HCT116 (cell line): Measurements from ENCODE around the gene PCDHB2. TPM values are rescaled to one million over a fixed set of nuclear protein-coding genes. Genes with fewer than 3 reads are reported as not detected.

Source experiments
- ATAC-seq: fragments of 200-7000 bp; cut with Tn5 transposase; 2 replicates; pipeline ENCODE4 v1.9.1; 2020; ENCODE audit warnings: mild to moderate bottlenecking, moderate library complexity
- BruUV-seq: library from RNA; stranded (reverse); fragments of 400-500 nt; replicated peaks from 2 replicates; lab custom pipeline; 2021; lab: Mats Ljungman, UMichigan
- CTCF ChIA-PET: fragments of 300-600 bp; sonication (Branson Sonifier 250); formaldehyde crosslinking; loops from one replicate; lab custom pipeline; 2021; ENCODE audit warnings: antibody characterized with exemption; lab: Charles Lee
- POLR2A ChIA-PET: fragments of 300-600, 350-600 bp; sonication (Branson Sonifier 250); formaldehyde crosslinking; loops from one replicate; lab custom pipeline; 2021; ENCODE audit warnings: antibody characterized with exemption; lab: Charles Lee
- RAD21 ChIA-PET, 2 experiments: fragments of 300-600 bp; sonication (Branson Sonifier 250); formaldehyde crosslinking; loops; one replicate each; lab custom pipeline; 2023; ENCODE audit warnings: low total read pairs in 2 of 2; ENCODE audit not compliant: uncharacterized antibody in 2 of 2, unreplicated experiment in 2 of 2, low non-redundant PET in 1 of 2; lab: Charles Lee
- DNase-seq: peaks from one replicate; pipeline ENCODE4 v3.0.0-alpha.2; 2010; ENCODE audit warnings: low read depth, low spot score
- H2AFZ ChIP-seq: fragments of 200-600 bp; shearing (Covaris generic), sonication (generic); 2 replicates; pipeline ENCODE4 v1.6.1; 2017; ENCODE audit warnings: low read depth, mixed run types, mixed read lengths, antibody characterized with exemption, low read length; ENCODE audit not compliant: poor library complexity, severe bottlenecking
- H3K27ac ChIP-seq: 2 replicates; pipeline ENCODE4 v1.5.1; 2012; ENCODE audit warnings: low read depth, low read length
- H3K27me3 ChIP-seq: fragments of 200-600 bp; sonication (generic); 2 replicates; pipeline ENCODE4 v1.6.1; 2016; ENCODE audit warnings: mixed run types, low read length, mixed read lengths; ENCODE audit not compliant: insufficient read depth
- H3K36me3 ChIP-seq, 2 experiments: fragments of 200-500 bp in 1 of 2; fragments of 200-600 bp in 1 of 2; sonication (Bioruptor generic) in 1 of 2; sonication (generic) in 1 of 2; 2 replicates each; pipeline versions ENCODE4 v1.5.1 to v1.6.1; 2014 to 2016; ENCODE audit warnings: low read length in 2 of 2, inconsistent platforms in 1 of 2, mixed read lengths in 1 of 2, mixed run types in 1 of 2; ENCODE audit not compliant: insufficient read depth in 2 of 2, control insufficient read depth in 1 of 2
- H3K4me1 ChIP-seq, 2 experiments: fragments of 200-600 bp in 1 of 2; sonication (generic) in 1 of 2; 2 replicates each; pipeline versions ENCODE4 v1.5.1 to v1.6.1; 2012 to 2017; ENCODE audit warnings: low read length in 2 of 2, inconsistent platforms in 1 of 2, mild to moderate bottlenecking in 1 of 2, mixed read lengths in 1 of 2, mixed run types in 1 of 2, moderate library complexity in 1 of 2; ENCODE audit not compliant: insufficient read depth in 2 of 2, control insufficient read depth in 1 of 2
- H3K4me2 ChIP-seq: fragments of 200-600 bp; sonication (generic); 2 replicates; pipeline ENCODE4 v1.6.1; 2017; ENCODE audit warnings: mixed run types, low read length, mixed read lengths
- H3K4me3 ChIP-seq, 2 experiments: fragments of 200-600 bp in 1 of 2; sonication (generic) in 1 of 2; replicated peaks in 1 of 2; 2 replicates each; pipeline ENCODE4 v1.5.1; 2011 to 2016; ENCODE audit warnings: low read length in 2 of 2, control low read depth in 1 of 2, low read depth in 1 of 2, mild to moderate bottlenecking in 1 of 2, mixed read lengths in 1 of 2, mixed run types in 1 of 2
- H3K79me2 ChIP-seq: fragments of 200-600 bp; sonication (generic); 2 replicates; pipeline ENCODE4 v1.6.1; 2017; ENCODE audit warnings: mild to moderate bottlenecking, mixed run types, low read length, moderate library complexity, mixed read lengths; ENCODE audit not compliant: insufficient read depth
- H3K9ac ChIP-seq: fragments of 200-600 bp; sonication (generic); 2 replicates; pipeline ENCODE4 v1.6.1; 2016; ENCODE audit warnings: low read length, mixed read lengths
- H3K9me2 ChIP-seq: fragments of 200-600 bp; sonication (generic), shearing (Covaris generic); 2 replicates; pipeline ENCODE4 v1.6.1; 2017; ENCODE audit warnings: mixed run types, mild to moderate bottlenecking, moderate library complexity; ENCODE audit not compliant: insufficient read depth
- H3K9me3 ChIP-seq, 2 experiments: fragments of 200-500 bp in 1 of 2; fragments of 200-600 bp in 1 of 2; sonication (Bioruptor generic) in 1 of 2; sonication (generic) in 1 of 2; 2 replicates each; pipeline ENCODE4 v1.6.1; 2014 to 2017; ENCODE audit warnings: low read length in 2 of 2, mixed read lengths in 2 of 2, inconsistent platforms in 1 of 2, low read depth in 1 of 2, mild to moderate bottlenecking in 1 of 2, mixed run types in 1 of 2, moderate library complexity in 1 of 2; ENCODE audit not compliant: control insufficient read depth in 1 of 2, insufficient read depth in 1 of 2
- H4K20me1 ChIP-seq: fragments of 200-600 bp; sonication (generic), shearing (Covaris generic); 2 replicates; pipeline ENCODE4 v1.6.1; 2017; ENCODE audit warnings: mixed run types, mild to moderate bottlenecking, moderate library complexity; ENCODE audit not compliant: insufficient read depth
- CTCF ChIP-seq, 3 experiments: fragments of 200-600 bp in 1 of 3; sonication (generic) in 1 of 3; IDR thresholded peaks in 2 of 3; conservative IDR thresholded peaks in 1 of 3; 2 replicates each; pipeline ENCODE4 v1.5.1; 2012 to 2017; ENCODE audit warnings: low read depth in 2 of 3, low read length in 2 of 3, antibody characterized with exemption in 1 of 3, borderline replicate concordance in 1 of 3, control low read depth in 1 of 3, mild to moderate bottlenecking in 1 of 3, mixed read lengths in 1 of 3, mixed run types in 1 of 3, moderate library complexity in 1 of 3; ENCODE audit not compliant: insufficient read depth in 1 of 3
- EZH2 ChIP-seq: fragments of 200-600 bp; sonication (generic); IDR thresholded peaks from 2 replicates; pipeline ENCODE4 v1.6.1; 2017; ENCODE audit warnings: antibody characterized with exemption, mixed run types
- FOSL1 ChIP-seq: IDR thresholded peaks from 2 replicates; pipeline ENCODE4 v1.6.1; 2012; ENCODE audit warnings: low read depth
- JUND ChIP-seq: IDR thresholded peaks from 2 replicates; pipeline ENCODE4 v1.6.1; 2012
- POLR2A ChIP-seq: IDR thresholded peaks from 2 replicates; pipeline ENCODE4 v1.7.0; 2011; ENCODE audit warnings: borderline replicate concordance; ENCODE audit not compliant: insufficient read depth, insufficient read length; ENCODE audit errors: extremely low read depth
- RAD21 ChIP-seq: IDR thresholded peaks from 2 replicates; pipeline ENCODE4 v1.6.1; 2012; ENCODE audit warnings: low read depth, mild to moderate bottlenecking
- intact Hi-C: fragments of 100-400 bp; cut with micrococcal nuclease; formaldehyde crosslinking; loops from 2 replicates; pipeline ENCODE4 v1.10.0; 2022
- total RNA-seq: library from RNA; stranded (reverse); gene quantifications from one replicate; pipeline ENCODE4 v1.2.1, GENCODE V29; 2021; ENCODE audit not compliant: unreplicated experiment

Gene PCDHB2
- total RNA-seq, 1 experiment from 2014 or later: not detected

- RAD21 ChIA-PET: no interaction called here
These were observed 9.9 kb upstream of the PCDHB2 start for GRCh38 chr5:141084487-141084989.

More at GRCh38 chr5:141084487-141084989, 9.9 kb upstream of the PCDHB2 start:
- DNase-seq: no peak
- H4K20me1 ChIP-seq: no peaks in the 10 kb centered on the region
- ChIA-PET CTCF (no interaction called here), POLR2A (no interaction called here)
- H2AFZ ChIP-seq: no peak overlapping the region
- H3K27me3 ChIP-seq: no peaks in the 10 kb centered on the region
- H3K4me1 ChIP-seq: no peaks in the 10 kb centered on the region
- H3K4me2 ChIP-seq: no peak overlapping the region
- intact Hi-C loops: loop anchor here (10.0 kb wide), 1 partner anchor 480 kb away; no protein-coding TSS in a partner anchor
- no peaks in the 10 kb centered on the region for H3K79me2 ChIP-seq
- no peaks in the 10 kb centered on the region for H3K9me3 ChIP-seq
- no peaks in the 10 kb centered on the region for H3K36me3 ChIP-seq
- no peaks in the 10 kb centered on the region for H3K9me2 ChIP-seq
- H3K9ac ChIP-seq: no peak overlapping the region
- TF ChIP-seq CTCF (IDR thresholded peaks at IDR 0.05 in 2 of 3, conservative IDR thresholded peaks at IDR 0.05 in 1 of 3; ENCODE audit: borderline replicate concordance in 1 of 3, insufficient read depth in 1 of 3, low read depth in 2 of 3, low read length in 2 of 3) (peak in 1 of 3 experiments; percentile 25; a peak in 1 of 6 replicates), EZH2 (no peak), FOSL1 (no peak), POLR2A (no peak), JUND (no peak), RAD21 (peak; percentile 37)
- TF ChIP-seq, all 23 proteins: peak for 2
- BruUV-seq: no TSS peak
- no peak overlapping the region for H3K4me3 ChIP-seq
- no peak for ATAC-seq
- no peak overlapping the region for H3K27ac ChIP-seq
